HG02885 (cell line): ENCODE data around the gene PAFAH1B2.

Experiments used
- ATAC-seq: cut with Tn5 transposase; IDR thresholded peaks from one replicate; pipeline ENCODE4 v1.9.1; 2021; ENCODE audit warnings: mild to moderate bottlenecking; ENCODE audit not compliant: unreplicated experiment, poor library complexity

The PAFAH1B2 gene

GRCh38 chr11:117218133-117218915 is 74.2 kb downstream of the PAFAH1B2 start:
- ATAC-seq, result no peak

DNA sequence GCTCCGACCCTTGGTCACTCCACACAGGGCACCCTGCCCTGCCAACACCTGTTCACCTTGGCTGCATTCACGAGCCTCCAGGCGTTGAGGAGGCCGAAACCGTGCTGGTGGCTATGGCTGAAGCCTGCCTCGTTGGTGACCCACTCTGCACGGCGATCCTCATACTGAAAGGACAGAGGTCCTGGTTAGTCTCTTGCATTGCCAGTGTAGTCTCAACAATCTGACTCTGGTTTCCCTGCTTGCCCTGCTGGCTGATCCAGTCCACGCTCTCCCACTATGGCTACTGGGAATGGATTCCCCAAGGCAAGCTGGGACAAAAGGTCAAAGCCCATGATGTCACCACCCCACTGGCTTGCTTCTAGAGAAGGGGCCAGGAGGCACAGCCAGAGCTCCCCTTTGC is 74.9 kb downstream of the PAFAH1B2 start:
- ATAC-seq, result no peak

GRCh38 chr11:117219455-117219854 is 75.4 kb downstream of the PAFAH1B2 start:
- no peak for ATAC-seq

- no peak for ATAC-seq
These were observed 75.9 kb downstream of the PAFAH1B2 start for GRCh38 chr11:117219995-117220394.

DNA sequence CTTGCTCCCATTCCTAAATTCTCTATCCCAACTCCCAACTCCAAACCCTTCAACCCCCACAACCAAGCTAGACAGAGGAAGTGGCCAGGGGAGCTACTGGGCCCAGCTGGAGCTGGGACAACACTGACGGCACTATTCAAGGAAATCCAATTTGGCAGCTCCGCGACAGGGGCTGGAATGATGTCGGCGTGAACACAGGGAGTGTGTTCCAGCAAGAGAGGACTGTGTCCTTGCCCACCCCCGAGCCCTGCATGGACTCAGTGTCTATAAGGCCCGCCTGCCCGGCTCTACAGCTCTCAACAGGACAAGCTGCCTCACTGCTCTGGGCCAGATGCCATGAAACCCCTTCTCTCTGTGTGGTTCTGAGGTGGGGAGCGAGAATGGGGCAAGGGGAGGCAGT is 76.5 kb downstream of the PAFAH1B2 start:
- ATAC-seq, result no peak

DNA sequence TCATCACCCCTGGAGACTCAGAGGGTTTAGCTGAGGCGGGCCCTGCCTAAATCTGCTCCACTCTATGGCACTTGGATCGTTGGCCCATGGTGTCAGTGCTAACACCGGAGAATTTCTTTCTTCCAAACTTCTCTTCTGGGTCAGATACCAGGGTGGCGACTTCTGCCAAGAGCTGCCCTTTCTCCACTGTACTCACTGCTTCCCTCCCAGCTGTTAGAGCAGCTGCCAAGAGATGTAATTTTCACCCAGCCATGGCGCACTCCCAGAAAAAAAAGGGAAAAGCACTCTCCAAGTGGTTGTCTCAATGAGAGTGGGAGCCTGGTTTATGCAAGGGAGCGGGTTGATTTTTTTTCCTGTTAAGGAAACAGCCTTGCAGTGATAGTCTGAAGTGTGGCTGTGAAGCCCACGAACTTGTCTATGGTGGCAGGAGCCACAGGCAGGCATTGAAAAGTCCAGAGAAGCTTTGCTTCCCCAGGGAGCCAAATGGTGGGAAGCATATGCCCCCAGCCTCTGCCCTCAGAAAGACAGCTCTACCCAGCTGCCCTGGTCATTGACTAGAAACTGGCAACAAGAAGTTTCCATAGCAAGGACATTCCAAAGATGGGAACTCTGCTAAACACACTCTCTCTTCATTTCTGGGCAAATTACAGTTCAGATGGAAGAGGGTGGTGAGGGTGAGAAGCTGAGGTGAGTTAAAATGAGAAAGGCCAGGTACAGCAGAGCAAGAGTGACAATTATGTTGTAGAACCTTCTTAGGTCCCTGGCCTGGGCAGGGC is 77.1 kb downstream of the PAFAH1B2 start:
- ATAC-seq, result no peak

DNA sequence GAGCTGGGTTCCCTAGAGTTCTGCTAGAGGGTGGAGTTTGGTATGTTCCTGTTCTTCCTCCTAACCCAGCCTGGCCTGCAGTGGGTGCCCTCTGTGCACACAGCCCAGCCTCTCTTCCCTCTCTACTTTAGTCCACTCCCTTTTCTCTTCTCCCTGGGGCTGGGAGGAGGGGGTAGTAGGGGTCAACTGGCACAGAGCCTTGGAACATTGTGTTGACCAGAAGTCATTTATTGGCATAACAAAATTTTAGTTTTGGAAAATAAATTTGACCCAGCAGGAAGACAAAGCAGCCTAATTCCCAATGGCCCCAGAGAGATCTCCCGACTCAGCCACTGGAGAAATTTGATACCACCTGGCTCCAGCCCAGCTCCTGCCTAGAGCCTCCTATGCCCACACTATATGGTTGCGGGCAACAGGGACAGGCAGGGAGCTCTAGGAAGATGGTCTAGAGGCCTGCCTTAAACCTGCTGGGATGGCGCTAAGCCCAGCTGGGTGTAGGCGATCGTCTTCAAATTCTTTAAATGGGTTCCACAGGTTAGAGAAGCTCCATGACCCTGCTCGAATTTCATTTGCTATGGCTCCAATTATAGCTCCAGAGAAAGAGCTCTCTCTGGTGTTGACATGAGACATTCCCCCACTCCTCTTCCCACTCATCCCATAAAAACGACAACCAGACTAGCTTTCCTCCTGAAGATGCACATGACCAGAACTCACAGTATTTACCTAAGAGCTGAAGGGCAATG is 77.9 kb downstream of the PAFAH1B2 start:
- no peak for ATAC-seq

DNA sequence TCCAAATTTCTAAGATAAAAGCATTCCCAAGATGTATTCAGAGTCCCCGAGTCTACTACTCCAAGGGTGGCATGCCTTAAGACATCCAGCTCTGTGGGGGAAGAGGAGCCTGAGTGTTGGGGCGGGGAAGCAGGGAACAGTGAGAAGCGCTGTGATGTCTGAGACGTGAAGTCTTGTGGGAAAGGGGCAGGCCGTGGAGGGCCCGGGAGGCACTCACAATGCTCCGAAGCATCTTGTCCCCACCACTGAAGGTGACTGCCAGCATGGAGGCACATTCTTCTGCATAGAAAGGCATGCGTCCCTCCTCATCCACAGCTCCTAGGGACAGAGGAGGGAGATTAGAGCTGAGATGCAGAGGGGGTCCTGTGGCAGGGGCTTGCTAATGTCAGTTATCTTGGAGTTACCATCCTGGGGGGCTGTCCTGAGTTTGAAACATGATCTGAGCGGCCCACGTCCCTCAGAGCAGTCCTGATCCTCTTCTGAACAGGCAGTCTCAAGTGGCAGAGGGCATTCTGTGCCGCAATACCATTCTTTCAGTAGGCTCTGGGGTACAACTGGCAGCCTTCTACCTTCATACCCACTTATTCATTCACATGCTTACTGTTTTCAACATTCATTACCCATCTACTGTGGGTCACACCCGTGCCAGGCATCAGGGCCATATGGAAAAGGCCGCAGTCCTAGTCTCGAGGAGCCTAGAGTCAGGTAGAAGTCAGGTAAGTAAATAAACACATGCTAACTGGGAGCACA is 79.1 kb downstream of the PAFAH1B2 start:
- ATAC-seq, result no peak

- ATAC-seq, result no peak
These were observed 79.9 kb downstream of the PAFAH1B2 start for GRCh38 chr11:117223741-117224689.

- no peak for ATAC-seq
These were observed 81.6 kb downstream of the PAFAH1B2 start for GRCh38 chr11:117225553-117226170.
